K562 (cell line): ENCODE results near the gene MICU2. TPM values are rescaled to one million over a fixed set of nuclear protein-coding genes. Genes with fewer than 3 reads are reported as not detected.

Source experiments
- CHD1 ChIP-seq: fragments of 200-600 bp; sonication (generic); IDR thresholded peaks from one replicate; pipeline ENCODE4 v1.6.1; 2012; ENCODE audit warnings: mild to moderate bottlenecking, moderate library complexity, low read length, inconsistent platforms
- CREB1 ChIP-seq, 2 experiments: sonication (generic) in 1 of 2; formaldehyde crosslinking in 1 of 2; IDR thresholded peaks; 2 replicates each; pipeline versions ENCODE4 v1.6.1 to v1.8.0; 2012 to 2022; ENCODE audit warnings: inconsistent platforms in 1 of 2, mild to moderate bottlenecking in 1 of 2, missing genetic modification reagents in 1 of 2, moderate library complexity in 1 of 2
- ETS1 ChIP-seq: conservative IDR thresholded peaks from 2 replicates; pipeline ENCODE4 v1.6.1; 2011; ENCODE audit warnings: low read depth, mild to moderate bottlenecking, low read length; ENCODE audit not compliant: control insufficient read depth
- ETV5 ChIP-seq: sonication (generic); formaldehyde crosslinking; IDR thresholded peaks from 2 replicates; pipeline ENCODE4 v1.4.0; 2020; ENCODE audit warnings: low read depth, mild to moderate bottlenecking, missing genetic modification reagents
- ID3 ChIP-seq, 2 experiments: fragments of 250-450 bp in 1 of 2; fragments of 450-650 bp in 1 of 2; sonication (Bioruptor Pico) in 1 of 2; IDR thresholded peaks; 2 replicates each; pipeline versions ENCODE4 v1.6.1 to v1.8.0; 2016 to 2021; ENCODE audit warnings: mild to moderate bottlenecking in 2 of 2, moderate library complexity in 2 of 2, missing compliant biosample characterization in 1 of 2, missing genetic modification characterization in 1 of 2
- ILF3 ChIP-seq: fragments of 450-650 bp; IDR thresholded peaks from 2 replicates; pipeline ENCODE4 v1.6.1; 2018; ENCODE audit warnings: antibody characterized with exemption, mild to moderate bottlenecking, moderate library complexity, borderline replicate concordance
- IRF1 ChIP-seq: sonication (generic); formaldehyde crosslinking; IDR thresholded peaks from 2 replicates; pipeline ENCODE4 v1.8.0; 2022; ENCODE audit warnings: missing genetic modification reagents, mild to moderate bottlenecking, borderline replicate concordance
- NFIC ChIP-seq: fragments of 450-650 bp; IDR thresholded peaks from 2 replicates; pipeline ENCODE4 v1.6.1; 2017; ENCODE audit warnings: mild to moderate bottlenecking, inconsistent platforms
- NR2C2 ChIP-seq, 2 experiments: fragments of 200-800 bp in 1 of 2; sonication (Bioruptor generic) in 1 of 2; sonication (generic) in 1 of 2; formaldehyde crosslinking in 1 of 2; IDR thresholded peaks; 2 replicates each; pipeline versions ENCODE4 v1.6.1 to v1.8.0; 2016 to 2022; ENCODE audit warnings: mild to moderate bottlenecking in 1 of 2, missing compliant biosample characterization in 1 of 2, missing genetic modification characterization in 1 of 2, missing genetic modification reagents in 1 of 2
- NR3C1 ChIP-seq: sonication (generic); formaldehyde crosslinking; IDR thresholded peaks from 2 replicates; pipeline ENCODE4 v1.8.1; 2022; ENCODE audit warnings: missing genetic modification reagents
- PCBP2 ChIP-seq: fragments of 200-400 bp; formaldehyde crosslinking; IDR thresholded peaks from 2 replicates; pipeline ENCODE4 v1.6.1; 2018; ENCODE audit warnings: low read length, low read depth, mild to moderate bottlenecking, moderate library complexity; ENCODE audit not compliant: poor library complexity, severe bottlenecking
- PKNOX1 ChIP-seq: fragments of 450-650 bp; IDR thresholded peaks from 2 replicates; pipeline ENCODE4 v1.6.1; 2016
- POLR2H ChIP-seq: IDR thresholded peaks from 2 replicates; pipeline ENCODE4 v1.6.1; 2016; ENCODE audit warnings: missing genetic modification characterization, low read depth, mild to moderate bottlenecking, control low read depth, missing compliant biosample characterization, moderate library complexity
- PYGO2 ChIP-seq: fragments of 450-650 bp; IDR thresholded peaks from 2 replicates; pipeline ENCODE4 v1.6.1; 2016; ENCODE audit warnings: mild to moderate bottlenecking, missing genetic modification characterization, moderate library complexity, missing compliant biosample characterization
- RHOXF2B ChIP-seq: fragments of 250-450 bp; sonication (Bioruptor Pico); conservative IDR thresholded peaks from 2 replicates; pipeline ENCODE4 v1.5.1; 2021
- SAFB2 ChIP-seq: fragments of 200-400 bp; formaldehyde crosslinking; IDR thresholded peaks from 2 replicates; pipeline ENCODE4 v1.6.1; 2018; ENCODE audit warnings: borderline replicate concordance, low read length, low read depth, moderate library complexity; ENCODE audit not compliant: severe bottlenecking
- SMARCA5 ChIP-seq: fragments of 450-650 bp; IDR thresholded peaks from 2 replicates; pipeline ENCODE4 v1.6.1; 2016
- SMARCC2 ChIP-seq: fragments of 450-650 bp; IDR thresholded peaks from 2 replicates; pipeline ENCODE4 v1.6.1; 2017; ENCODE audit warnings: antibody characterized with exemption, moderate library complexity, mild to moderate bottlenecking, low read depth
- TFAP4 ChIP-seq: sonication (generic); formaldehyde crosslinking; IDR thresholded peaks from 2 replicates; pipeline ENCODE4 v1.8.0; 2022; ENCODE audit warnings: missing genetic modification reagents, mild to moderate bottlenecking, moderate library complexity, borderline replicate concordance
- ZNF174 ChIP-seq: fragments of 250-450 bp; sonication (Bioruptor Pico); IDR thresholded peaks from 2 replicates; pipeline ENCODE4 v1.4.0; 2020; ENCODE audit warnings: mild to moderate bottlenecking
- ZNF23 ChIP-seq: fragments of 250-450 bp; sonication (Bioruptor Pico); IDR thresholded peaks from 2 replicates; pipeline ENCODE4 v1.4.0; 2020; ENCODE audit warnings: mild to moderate bottlenecking
- polyA plus RNA-seq, 8 experiments: library from polyadenylated mRNA; depleted of rRNA in 4 of 8; stranded (reverse) in 5 of 8; unstranded in 3 of 8; fragments of >200 nt; fragmentation: Nextera tagmentation in 2 of 8; fragmentation: Illumina TruSeq in 1 of 8; extraction: Ambion mirVana in 2 of 8; extraction: Trizol in 1 of 8; gene quantifications; 2 replicates each; pipeline versions ENCODE4 v1.2.1 to v1.2.3, GENCODE V29; 2011 to 2014; ENCODE audit warnings: inconsistent platforms in 1 of 8, missing spikeins in 1 of 8
- total RNA-seq, 7 experiments: library from RNA; depleted of rRNA in 6 of 7; stranded (reverse); fragments of >200 nt in 6 of 7; fragmentation: Illumina TruSeq in 2 of 7; extraction: Trizol in 2 of 7; gene quantifications; 2 replicates each; pipeline versions ENCODE4 v1.2.1 to v1.2.3, GENCODE V29; 2011 to 2021; ENCODE audit warnings: low replicate concordance in 1 of 7

MICU2 gene
- total and polyA plus RNA-seq, 9 of the 15 experiments (the other 6 are each of a cell fraction or from before 2014, with no cell fraction given): 9.1 to 41.8 (median 33.4) TPM

GRCh38 chr13:21458813-21459701 lies 144.9 kb downstream of the MICU2 start, which contains the start of gene ZDHHC20 (continued):
- TF ChIP-seq ETS1: no peak
- no peak for TF ChIP-seq CHD1
- TF ChIP-seq NFIC: peak; percentile 34; the same call in 1 of the 2 replicates
- no peak for TF ChIP-seq SMARCC2
- no peak; the same call in 1 of the 2 replicates for TF ChIP-seq CREB1 (IDR thresholded peaks at IDR 0.05)
- 0 out of 2 replicates have a peak, but pooled peaks have one; percentile 18 for TF ChIP-seq CREB1 (CRISPR knock-in tag; IDR thresholded peaks at IDR 0.05)
- no peak for TF ChIP-seq RHOXF2B (CRISPR knock-in tag)
- no peak for TF ChIP-seq ZNF174
- TF ChIP-seq PCBP2: no peak
- no peak for TF ChIP-seq ID3 (CRISPR knock-in tag; IDR thresholded peaks at IDR 0.05)
- TF ChIP-seq ID3 (tag; IDR thresholded peaks at IDR 0.05): 0 out of 2 replicates have a peak, but pooled peaks have one; percentile 18
- no peak for TF ChIP-seq PYGO2 (tag)
- TF ChIP-seq ZNF23 (CRISPR knock-in tag): no peak
- no peak for TF ChIP-seq SAFB2
- no peak for TF ChIP-seq ILF3
- TF ChIP-seq PKNOX1: peak; percentile 18; the same call in 1 of the 2 replicates
- no peak for TF ChIP-seq SMARCA5
- no peak for TF ChIP-seq IRF1
- TF ChIP-seq TFAP4 (CRISPR knock-in tag): 0 out of 2 replicates have a peak, but pooled peaks have one; percentile 15
- TF ChIP-seq NR2C2 (CRISPR knock-in tag; IDR thresholded peaks at IDR 0.05): no peak
- TF ChIP-seq NR2C2 (tag; IDR thresholded peaks at IDR 0.05): no peak
- peak; percentile 44; the same call in 1 of the 2 replicates for TF ChIP-seq POLR2H
- no peak for TF ChIP-seq NR3C1 (CRISPR knock-in tag)
- TF ChIP-seq ETV5: no peak
